Measurements from ENCODE around the gene RHD. TPM values are rescaled to one million over a fixed set of nuclear protein-coding genes. Genes with fewer than 3 reads are reported as not detected.
A peak's percentile ranks its signal among the peaks of the same experiment; 100 is the strongest.
"Not testable (repeated sequence)": the region's sequence is repeated elsewhere in the genome, so short reads cannot be mapped to it uniquely, and the experiment has no call there.

The RHD gene
- total RNA-seq, 1 experiment from 2014 or later, result 1.3 TPM

DNA sequence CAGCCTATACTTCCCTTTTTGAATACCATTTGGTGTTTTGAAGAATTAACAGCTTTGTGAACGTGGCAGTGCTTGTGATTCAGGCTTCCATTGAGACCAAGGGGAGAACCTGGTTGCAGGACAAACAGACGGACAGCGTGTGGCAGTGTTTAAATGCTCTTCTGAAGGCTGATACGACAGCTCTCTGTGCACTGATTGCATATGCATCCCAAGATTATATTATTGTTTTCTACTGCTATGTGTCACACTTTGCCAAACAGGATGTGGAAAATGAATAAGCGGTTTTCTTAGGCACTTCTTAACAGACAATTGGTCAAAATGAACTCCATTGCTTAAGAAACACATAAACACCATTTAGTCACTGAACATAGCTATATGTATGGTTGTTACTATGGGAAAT is 57.6 kb downstream of the RHD start:
- H3K9me3 ChIP-seq (ENCODE audit: control insufficient read depth, low read depth, low read length); H3K4me1 Mint-ChIP-seq; H3K79me1 ChIP-seq (ENCODE audit: insufficient read depth, low read depth, low read length, poor library complexity, severe bottlenecking); H2AK5ac ChIP-seq (ENCODE audit: insufficient read length, low read length); H3K9ac ChIP-seq (ENCODE audit: extremely low read depth, insufficient read length, low read length); H3K27me3 Mint-ChIP-seq (ENCODE audit: low read depth); H4K91ac ChIP-seq (ENCODE audit: insufficient read length, low read depth, low read length); H3K4me3 Mint-ChIP-seq; H3K56ac ChIP-seq (ENCODE audit: insufficient read length, low read depth, low read length); H2BK120ac ChIP-seq (ENCODE audit: low read depth, low read length, poor library complexity, severe bottlenecking); H2BK5ac ChIP-seq (ENCODE audit: insufficient read length, low read length); H3K4ac ChIP-seq (ENCODE audit: low read depth, low read length); H2BK20ac ChIP-seq (ENCODE audit: low read depth, low read length, poor library complexity, severe bottlenecking); H4K20me1 ChIP-seq (ENCODE audit: control insufficient read depth, insufficient read depth, insufficient read length); H3K23ac ChIP-seq (ENCODE audit: insufficient read length, low read depth, low read length); H3K79me2 ChIP-seq (ENCODE audit: insufficient read depth, low read length); H3K27ac Mint-ChIP-seq; H3K36me3 Mint-ChIP-seq (ENCODE audit: insufficient read depth in 1 of 3, low read depth in 3 of 3); H4K5ac ChIP-seq (ENCODE audit: insufficient read length, low read depth, low read length); H3K4me1 ChIP-seq (ENCODE audit: insufficient read depth, low read length); H3K18ac ChIP-seq (ENCODE audit: insufficient read length, low read depth, low read length); H3K9me3 Mint-ChIP-seq; H2BK15ac ChIP-seq (ENCODE audit: low read depth, low read length); H3K27ac ChIP-seq (ENCODE audit: insufficient read length, low read depth, low read length); H3K4me2 ChIP-seq (ENCODE audit: insufficient read depth, insufficient read length, low read length); H2BK12ac ChIP-seq (ENCODE audit: insufficient read length, low read depth, low read length); H3K14ac ChIP-seq (ENCODE audit: insufficient read depth, low read length); H2AFZ ChIP-seq (ENCODE audit: low read length); H3T11ph ChIP-seq (ENCODE audit: low read length); H3K27me3 ChIP-seq (ENCODE audit: insufficient read depth, low read length); H3K23me2 ChIP-seq (ENCODE audit: insufficient read length, low read depth, low read length, poor library complexity, severe bottlenecking); DNase-seq; H4K8ac ChIP-seq (replicated peaks; ENCODE audit: insufficient read length, low read depth, low read length): not testable (repeated sequence)
- TF ChIP-seq, protein P1, sequence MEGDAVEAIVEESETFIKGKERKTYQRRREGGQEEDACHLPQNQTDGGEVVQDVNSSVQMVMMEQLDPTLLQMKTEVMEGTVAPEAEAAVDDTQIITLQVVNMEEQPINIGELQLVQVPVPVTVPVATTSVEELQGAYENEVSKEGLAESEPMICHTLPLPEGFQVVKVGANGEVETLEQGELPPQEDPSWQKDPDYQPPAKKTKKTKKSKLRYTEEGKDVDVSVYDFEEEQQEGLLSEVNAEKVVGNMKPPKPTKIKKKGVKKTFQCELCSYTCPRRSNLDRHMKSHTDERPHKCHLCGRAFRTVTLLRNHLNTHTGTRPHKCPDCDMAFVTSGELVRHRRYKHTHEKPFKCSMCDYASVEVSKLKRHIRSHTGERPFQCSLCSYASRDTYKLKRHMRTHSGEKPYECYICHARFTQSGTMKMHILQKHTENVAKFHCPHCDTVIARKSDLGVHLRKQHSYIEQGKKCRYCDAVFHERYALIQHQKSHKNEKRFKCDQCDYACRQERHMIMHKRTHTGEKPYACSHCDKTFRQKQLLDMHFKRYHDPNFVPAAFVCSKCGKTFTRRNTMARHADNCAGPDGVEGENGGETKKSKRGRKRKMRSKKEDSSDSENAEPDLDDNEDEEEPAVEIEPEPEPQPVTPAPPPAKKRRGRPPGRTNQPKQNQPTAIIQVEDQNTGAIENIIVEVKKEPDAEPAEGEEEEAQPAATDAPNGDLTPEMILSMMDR (conservative IDR thresholded peaks at IDR 0.05), result 0 out of 3 replicates have a peak, but pooled peaks have one; percentile 9
- WGBS (ENCODE audit: extremely low coverage, insufficient read length, low lambda C conversion rate), result no CpG with 5 or more reads among the region's 5 CpGs

DNA sequence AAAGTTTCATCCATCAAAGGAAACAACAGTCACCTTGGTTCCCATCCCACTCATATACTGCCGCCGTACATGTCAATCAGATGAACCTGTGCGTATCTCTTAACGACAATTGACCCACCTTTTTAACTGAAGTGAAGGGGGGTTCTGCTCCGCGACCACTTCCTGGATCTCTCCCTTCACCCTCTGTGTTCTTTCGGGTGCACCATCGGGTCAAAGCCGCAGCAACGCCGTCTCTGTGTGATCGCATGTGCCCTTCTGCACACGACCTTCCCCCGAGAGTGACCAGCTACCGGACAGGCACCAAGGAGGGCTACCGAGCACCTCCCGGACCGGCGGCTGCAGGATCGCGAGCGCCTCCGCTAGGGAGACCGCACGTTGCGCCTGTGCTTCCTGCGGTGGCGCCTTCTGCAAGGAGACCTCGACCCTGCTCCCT is 64.6 kb downstream of the RHD start:
- Mint-ChIP-seq H3K4me1 (peaks cover 10 to 29% of the 10 kb centered on the region in 2 experiments), H3K4me3 (peak overlapping the region; percentile 80 to 92)
- no CpG with 5 or more reads among the region's 29 CpGs for WGBS (ENCODE audit: extremely low coverage, insufficient read length, low lambda C conversion rate)
- H3K4me1 ChIP-seq (ENCODE audit: insufficient read depth, low read length); H3K23me2 ChIP-seq (ENCODE audit: insufficient read length, low read depth, low read length, poor library complexity, severe bottlenecking); H3K27ac Mint-ChIP-seq; H3K14ac ChIP-seq (ENCODE audit: insufficient read depth, low read length); H3K9me3 ChIP-seq (ENCODE audit: control insufficient read depth, low read depth, low read length); H3K56ac ChIP-seq (ENCODE audit: insufficient read length, low read depth, low read length); H2BK20ac ChIP-seq (ENCODE audit: low read depth, low read length, poor library complexity, severe bottlenecking); H2BK120ac ChIP-seq (ENCODE audit: low read depth, low read length, poor library complexity, severe bottlenecking); H4K91ac ChIP-seq (ENCODE audit: insufficient read length, low read depth, low read length); H3K79me2 ChIP-seq (ENCODE audit: insufficient read depth, low read length); H3K23ac ChIP-seq (ENCODE audit: insufficient read length, low read depth, low read length); H4K8ac ChIP-seq (replicated peaks; ENCODE audit: insufficient read length, low read depth, low read length); H2BK15ac ChIP-seq (ENCODE audit: low read depth, low read length); H2BK12ac ChIP-seq (ENCODE audit: insufficient read length, low read depth, low read length); H3K4ac ChIP-seq (ENCODE audit: low read depth, low read length); H3K27ac ChIP-seq (ENCODE audit: insufficient read length, low read depth, low read length); H3K18ac ChIP-seq (ENCODE audit: insufficient read length, low read depth, low read length); H3K27me3 Mint-ChIP-seq (ENCODE audit: low read depth); H3K79me1 ChIP-seq (ENCODE audit: insufficient read depth, low read depth, low read length, poor library complexity, severe bottlenecking); H2AFZ ChIP-seq (ENCODE audit: low read length); H3K36me3 Mint-ChIP-seq (ENCODE audit: insufficient read depth in 1 of 3, low read depth in 3 of 3); DNase-seq; H4K20me1 ChIP-seq (ENCODE audit: control insufficient read depth, insufficient read depth, insufficient read length); H2AK5ac ChIP-seq (ENCODE audit: insufficient read length, low read length); H3K27me3 ChIP-seq (ENCODE audit: insufficient read depth, low read length); H3T11ph ChIP-seq (ENCODE audit: low read length); H4K5ac ChIP-seq (ENCODE audit: insufficient read length, low read depth, low read length); H3K9ac ChIP-seq (ENCODE audit: extremely low read depth, insufficient read length, low read length); H2BK5ac ChIP-seq (ENCODE audit: insufficient read length, low read length); H3K9me3 Mint-ChIP-seq: not testable (repeated sequence)
- peak overlapping the region; percentile 26 for H3K4me2 ChIP-seq (ENCODE audit: insufficient read depth, insufficient read length, low read length)
